Loucy (cell line): ENCODE results near the gene MACROD2.
"Not testable (repeated sequence)": the region's sequence is repeated elsewhere in the genome, so short reads cannot be mapped to it uniquely, and the experiment has no call there.

ENCODE experiments used
- H2AFZ ChIP-seq: fragments of 200-600 bp; sonication (generic); 2 replicates; pipeline ENCODE4 v1.6.0; 2016; ENCODE audit warnings: antibody characterized with exemption, mild to moderate bottlenecking, low read length, moderate library complexity
- H3F3A ChIP-seq: fragments of 200-600 bp; 2 replicates; pipeline ENCODE4 v1.6.0; 2016; ENCODE audit warnings: antibody characterized with exemption, low read depth, mild to moderate bottlenecking
- H3K27me3 ChIP-seq: fragments of 200-600 bp; sonication (generic); 2 replicates; pipeline ENCODE4 v1.6.1; 2014; ENCODE audit warnings: low read length, mild to moderate bottlenecking; ENCODE audit not compliant: insufficient read depth, poor library complexity, severe bottlenecking
- H3K36me3 ChIP-seq: fragments of 200-600 bp; sonication (generic); 2 replicates; pipeline ENCODE4 v1.6.1; 2016; ENCODE audit warnings: low read length; ENCODE audit not compliant: insufficient read depth
- H3K4me1 ChIP-seq: fragments of 200-600 bp; sonication (generic); 2 replicates; pipeline ENCODE4 v1.5.1; 2014; ENCODE audit warnings: low read length, mild to moderate bottlenecking; ENCODE audit not compliant: insufficient read depth, poor library complexity, severe bottlenecking
- H3K4me2 ChIP-seq: fragments of 200-600 bp; sonication (generic); 2 replicates; pipeline ENCODE4 v1.6.0; 2014; ENCODE audit warnings: antibody characterized with exemption, low read length, low read depth, mild to moderate bottlenecking; ENCODE audit not compliant: poor library complexity, severe bottlenecking
- H3K4me3 ChIP-seq: fragments of 200-600 bp; sonication (generic); 2 replicates; pipeline ENCODE4 v1.5.1; 2014; ENCODE audit warnings: low read length, mild to moderate bottlenecking, mixed read lengths; ENCODE audit not compliant: poor library complexity, severe bottlenecking
- H3K79me2 ChIP-seq: fragments of 200-600 bp; sonication (generic); 2 replicates; pipeline ENCODE4 v1.6.1; 2014; ENCODE audit warnings: low read length; ENCODE audit not compliant: insufficient read depth
- H3K9ac ChIP-seq: fragments of 200-600 bp; sonication (generic); 2 replicates; pipeline ENCODE4 v1.6.0; 2014; ENCODE audit warnings: mild to moderate bottlenecking, low read depth, low read length, moderate library complexity; ENCODE audit not compliant: poor library complexity, severe bottlenecking
- H3K9me2 ChIP-seq: fragments of 200-600 bp; sonication (generic); replicated peaks from 2 replicates; pipeline ENCODE4 v1.6.1; 2016; ENCODE audit warnings: low read depth, low read length, mixed read lengths
- H3K9me3 ChIP-seq: fragments of 200-600 bp; sonication (generic); 2 replicates; pipeline ENCODE4 v1.6.1; 2014; ENCODE audit warnings: mild to moderate bottlenecking, antibody characterized with exemption, low read length, low read depth; ENCODE audit not compliant: insufficient read depth
- H4K20me1 ChIP-seq: fragments of 200-600 bp; sonication (generic); 2 replicates; pipeline ENCODE4 v1.6.0; 2014; ENCODE audit warnings: antibody characterized with exemption, low read length, mild to moderate bottlenecking; ENCODE audit not compliant: insufficient read depth, poor library complexity, severe bottlenecking
- CTCF ChIP-seq: fragments of 200-600 bp; sonication (generic); conservative IDR thresholded peaks from 2 replicates; pipeline ENCODE4 v1.5.1; 2014; ENCODE audit warnings: mild to moderate bottlenecking, antibody characterized with exemption, low read length
- EZH2phosphoT487 ChIP-seq: fragments of 200-600 bp; IDR thresholded peaks from 2 replicates; pipeline ENCODE4 v1.6.1; 2018; ENCODE audit warnings: antibody characterized with exemption, mild to moderate bottlenecking, moderate library complexity, borderline replicate concordance

Gene MACROD2

GRCh38 chr20:15375836-15376235 lies 1380.5 kb downstream of the MACROD2 start:
- Histone ChIP-seq H3F3A (no peaks in the 10 kb centered on the region), H3K9me2 (no peaks in the 10 kb centered on the region), H3K4me3 (no peak overlapping the region), H3K9ac (no peak overlapping the region), H3K4me1 (no peaks in the 10 kb centered on the region), H3K36me3 (no peaks in the 10 kb centered on the region), H3K27me3 (no peaks in the 10 kb centered on the region), H3K4me2 (no peak overlapping the region), H3K9me3 (no peaks in the 10 kb centered on the region), H2AFZ (no peak overlapping the region), H4K20me1 (no peaks in the 10 kb centered on the region), H3K79me2 (no peaks in the 10 kb centered on the region)
- TF ChIP-seq EZH2phosphoT487 (no peak), CTCF (no peak)

GRCh38 chr20:15377603-15378002 lies 1382.3 kb downstream of the MACROD2 start:
- H3K79me2 ChIP-seq, H3K9ac ChIP-seq, H3K4me1 ChIP-seq, H3K4me2 ChIP-seq, H2AFZ ChIP-seq, H3K4me3 ChIP-seq, H3K9me3 ChIP-seq, H3K36me3 ChIP-seq, H3K27me3 ChIP-seq, H3F3A ChIP-seq, H3K9me2 ChIP-seq, H4K20me1 ChIP-seq: not testable (repeated sequence)

- Histone ChIP-seq H3K9me2 (no peaks in the 10 kb centered on the region), H4K20me1 (no peaks in the 10 kb centered on the region), H3K9ac (no peak overlapping the region), H3K79me2 (no peaks in the 10 kb centered on the region), H3K4me3 (no peak overlapping the region), H3K27me3 (no peaks in the 10 kb centered on the region), H3F3A (no peaks in the 10 kb centered on the region), H3K9me3 (no peaks in the 10 kb centered on the region), H3K4me2 (no peak overlapping the region), H3K36me3 (no peaks in the 10 kb centered on the region), H2AFZ (no peak overlapping the region), H3K4me1 (no peaks in the 10 kb centered on the region)
- TF ChIP-seq EZH2phosphoT487 (no peak), CTCF (no peak)
Observed at GRCh38 chr20:15378151-15378550, 1382.8 kb downstream of the MACROD2 start.

- Histone ChIP-seq H3K27me3 (no peaks in the 10 kb centered on the region), H3K9ac (no peak overlapping the region), H3K9me2 (no peaks in the 10 kb centered on the region), H3K4me1 (no peaks in the 10 kb centered on the region), H4K20me1 (no peaks in the 10 kb centered on the region), H3K4me3 (no peak overlapping the region), H3K4me2 (no peak overlapping the region), H3K9me3 (no peaks in the 10 kb centered on the region), H3F3A (no peaks in the 10 kb centered on the region), H3K36me3 (no peaks in the 10 kb centered on the region), H3K79me2 (no peaks in the 10 kb centered on the region), H2AFZ (no peak overlapping the region)
- no peak for TF ChIP-seq EZH2phosphoT487
- no peak for TF ChIP-seq CTCF
Observed at GRCh38 chr20:15379681-15380296, 1384.5 kb downstream of the MACROD2 start.
